ENCODE results near the gene TMEM101.

GRCh38 chr17:43975898-43976297 is 38.9 kb downstream of the TMEM101 start:
- TF ChIP-seq CTCF (IDR thresholded peaks at IDR 0.05): no peak
- no peak for TF ChIP-seq POLR2A (IDR thresholded peaks at IDR 0.05)
- no peak for TF ChIP-seq EP300 (IDR thresholded peaks at IDR 0.05)
